K562 (cell line): ENCODE data around the gene SLC26A11. TPM values are rescaled to one million over a fixed set of nuclear protein-coding genes. Genes with fewer than 3 reads are reported as not detected.

Experiments
- CTCFL ChIP-seq: IDR thresholded peaks from 2 replicates; pipeline ENCODE4 v1.6.1; 2011; ENCODE audit warnings: borderline replicate concordance, low read depth, mild to moderate bottlenecking, moderate library complexity, low read length; ENCODE audit not compliant: insufficient read depth, poor library complexity, severe bottlenecking
- DACH1 ChIP-seq: fragments of 450-650 bp; IDR thresholded peaks from 2 replicates; pipeline ENCODE4 v1.6.1; 2018; ENCODE audit not compliant: partially characterized antibody
- FIP1L1 ChIP-seq: fragments of 200-400 bp; formaldehyde crosslinking; IDR thresholded peaks from 2 replicates; pipeline ENCODE4 v1.6.1; 2018; ENCODE audit warnings: mild to moderate bottlenecking, low read depth, low read length; ENCODE audit not compliant: poor library complexity, severe bottlenecking
- GATAD2A ChIP-seq: fragments of 450-650 bp; IDR thresholded peaks from 2 replicates; pipeline ENCODE4 v1.6.1; 2017
- HCFC1 ChIP-seq: IDR thresholded peaks from 2 replicates; pipeline ENCODE4 v1.6.1; 2012; ENCODE audit warnings: low read depth, low read length, improper control_type of control experiment
- HNRNPLL ChIP-seq: fragments of 200-400 bp; formaldehyde crosslinking; IDR thresholded peaks from 2 replicates; pipeline ENCODE4 v1.6.1; 2017; ENCODE audit warnings: low read length, low read depth, mild to moderate bottlenecking; ENCODE audit not compliant: poor library complexity, severe bottlenecking
- JUNB ChIP-seq: fragments of 450-650 bp; formaldehyde crosslinking; conservative IDR thresholded peaks from 2 replicates; pipeline ENCODE4 v1.4.0; 2020; ENCODE audit warnings: mild to moderate bottlenecking
- MXD1 ChIP-seq: fragments of 250-450 bp; sonication (Bioruptor Pico); IDR thresholded peaks from 2 replicates; pipeline ENCODE4 v1.8.0; 2021; ENCODE audit warnings: borderline replicate concordance, mild to moderate bottlenecking, moderate library complexity; ENCODE audit not compliant: poor library complexity, severe bottlenecking
- NELFE ChIP-seq: IDR thresholded peaks from 2 replicates; pipeline ENCODE4 v1.6.1; 2011; ENCODE audit warnings: mild to moderate bottlenecking; ENCODE audit not compliant: insufficient read depth, insufficient read length
- RBM15 ChIP-seq: fragments of 200-400 bp; formaldehyde crosslinking; IDR thresholded peaks from 2 replicates; pipeline ENCODE4 v1.6.1; 2018; ENCODE audit warnings: mild to moderate bottlenecking, low read length, moderate library complexity; ENCODE audit not compliant: insufficient read depth
- RHOXF2B ChIP-seq: fragments of 250-450 bp; sonication (Bioruptor Pico); conservative IDR thresholded peaks from 2 replicates; pipeline ENCODE4 v1.5.1; 2021
- SIX5 ChIP-seq, 2 experiments: IDR thresholded peaks; 2 replicates each; pipeline ENCODE4 v1.6.1; 2011; ENCODE audit warnings: low read length in 2 of 2, borderline replicate concordance in 1 of 2, low read depth in 1 of 2, mild to moderate bottlenecking in 1 of 2, moderate library complexity in 1 of 2; ENCODE audit not compliant: insufficient read depth in 1 of 2
- SMARCA4 ChIP-seq: fragments of 450-650 bp; IDR thresholded peaks from 2 replicates; pipeline ENCODE4 v1.6.1; 2016
- SNAPC5 ChIP-seq: fragments of 250-450 bp; sonication (Bioruptor Pico); IDR thresholded peaks from 2 replicates; pipeline ENCODE4 v1.8.0; 2021; ENCODE audit warnings: moderate library complexity, mild to moderate bottlenecking, inconsistent platforms
- SNIP1 ChIP-seq: fragments of 450-650 bp; IDR thresholded peaks from 2 replicates; pipeline ENCODE4 v1.7.1; 2017; ENCODE audit warnings: low read depth, mild to moderate bottlenecking
- TRIM24 ChIP-seq, 2 experiments: fragments of 450-650 bp; IDR thresholded peaks; 2 replicates each; pipeline ENCODE4 v1.6.1; 2016
- TSHZ1 ChIP-seq: fragments of 250-450 bp; sonication (Bioruptor Pico); IDR thresholded peaks from 2 replicates; pipeline ENCODE4 v1.4.0; 2020; ENCODE audit warnings: mild to moderate bottlenecking, moderate library complexity
- ZNF263 ChIP-seq: sonication (generic); formaldehyde crosslinking; IDR thresholded peaks from 2 replicates; pipeline ENCODE4 v1.8.0; 2022; ENCODE audit warnings: mild to moderate bottlenecking, missing genetic modification reagents, borderline replicate concordance
- polyA plus RNA-seq, 8 experiments: library from polyadenylated mRNA; depleted of rRNA in 4 of 8; stranded (reverse) in 5 of 8; unstranded in 3 of 8; fragments of >200 nt; fragmentation: Nextera tagmentation in 2 of 8; fragmentation: Illumina TruSeq in 1 of 8; extraction: Ambion mirVana in 2 of 8; extraction: Trizol in 1 of 8; gene quantifications; 2 replicates each; pipeline versions ENCODE4 v1.2.1 to v1.2.3, GENCODE V29; 2011 to 2014; ENCODE audit warnings: inconsistent platforms in 1 of 8, missing spikeins in 1 of 8
- total RNA-seq, 7 experiments: library from RNA; depleted of rRNA in 6 of 7; stranded (reverse); fragments of >200 nt in 6 of 7; fragmentation: Illumina TruSeq in 2 of 7; extraction: Trizol in 2 of 7; gene quantifications; 2 replicates each; pipeline versions ENCODE4 v1.2.1 to v1.2.3, GENCODE V29; 2011 to 2021; ENCODE audit warnings: low replicate concordance in 1 of 7

SLC26A11 gene
- total and polyA plus RNA-seq, 9 of the 15 experiments (the other 6 are each of a cell fraction or from before 2014, with no cell fraction given) = 0.06 to 3.1 (median 1.2) TPM; not detected in 1

- TF ChIP-seq MXD1 (CRISPR knock-in tag) (no peak), HNRNPLL (no peak), SIX5 (IDR thresholded peaks at IDR 0.05; ENCODE audit: borderline replicate concordance in 1 of 2, insufficient read depth in 1 of 2, low read depth in 1 of 2, low read length in 2 of 2) (no peak), DACH1 (peak; percentile 91), TRIM24 (IDR thresholded peaks at IDR 0.05) (no peak), ZNF263 (no peak), CTCFL (no peak), TSHZ1 (CRISPR knock-in tag) (no peak), GATAD2A (no peak), RHOXF2B (CRISPR knock-in tag) (no peak), JUNB (CRISPR knock-in tag) (no peak), SNAPC5 (no peak), NELFE (no peak), RBM15 (no peak), FIP1L1 (no peak), SNIP1 (no peak), SMARCA4 (0 out of 2 replicates have a peak, but pooled peaks have one; percentile 14), HCFC1 (0 out of 2 replicates have a peak, but pooled peaks have one; percentile 18)
Observed at GRCh38 chr17:80284631-80285030, 64.4 kb downstream of the SLC26A11 start (continued).
